ENCODE measurements around the gene STK35. TPM values are rescaled to one million over a fixed set of nuclear protein-coding genes. Genes with fewer than 3 reads are reported as not detected.
"Not testable (repeated sequence)": the region's sequence is repeated elsewhere in the genome, so short reads cannot be mapped to it uniquely, and the experiment has no call there.

STK35 gene
- total RNA-seq, 4 donors from 2014 or later: 10.2 to 28.0 (median 17.5) TPM

DNA sequence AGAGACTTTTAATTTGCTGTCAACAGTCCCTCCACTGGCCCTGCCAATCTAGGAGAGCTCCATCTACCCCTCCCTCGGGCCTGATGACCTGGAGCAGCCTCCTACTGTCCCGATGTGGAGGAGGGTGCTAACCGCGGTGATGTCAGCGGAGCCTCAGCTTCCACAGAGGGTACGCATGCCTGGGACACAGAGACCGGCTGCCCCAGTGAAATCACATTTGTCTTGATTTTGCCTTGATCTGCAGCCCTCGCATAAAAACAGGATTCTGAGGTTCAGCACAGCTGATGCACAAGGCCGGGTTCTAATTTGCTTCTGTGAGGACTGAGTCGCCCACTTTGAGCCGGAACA, 77.6 kb downstream of the STK35 start:
- intact Hi-C loops (cut with DNase I; ENCODE audit: low total_unique reads): loop anchor here (10.0 kb wide), 1 partner anchor 84 kb away; no protein-coding TSS in a partner anchor
- no peak overlapping the region for H3K4me3 ChIP-seq
- H3K27ac ChIP-seq: no peak overlapping the region

DNA sequence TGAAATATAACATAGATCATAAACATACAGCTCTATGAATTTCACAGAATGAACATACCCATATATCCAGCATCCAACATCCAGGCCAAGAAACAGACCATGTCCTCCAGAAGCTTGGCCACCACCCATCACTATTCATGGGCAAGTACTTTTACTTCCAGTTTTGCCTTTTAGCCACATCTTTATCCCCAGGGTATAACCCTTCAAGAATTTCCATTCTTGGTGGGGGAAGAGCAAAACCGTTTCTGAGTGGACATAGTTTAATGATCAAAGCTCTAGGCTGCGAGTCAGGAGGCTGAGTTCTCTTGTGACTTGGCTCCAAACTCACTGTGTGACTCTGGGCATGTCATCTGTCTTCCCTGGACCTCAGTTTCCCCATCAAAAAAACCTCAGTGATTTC, 78.3 kb downstream of the STK35 start:
- Histone ChIP-seq H3K4me3 (no peak overlapping the region), H3K4me1 (no peaks in the 10 kb centered on the region), H3K27me3 (no peaks in the 10 kb centered on the region), H3K9me3 (no peaks in the 10 kb centered on the region), H3K27ac (no peak overlapping the region), H3K36me3 (no peaks in the 10 kb centered on the region)
- DNase-seq: no peak
- intact Hi-C loops (cut with DNase I; ENCODE audit: low total_unique reads): loop anchor here (10.0 kb wide), 1 partner anchor 85 kb away; no protein-coding TSS in a partner anchor
- no peak for TF ChIP-seq POLR2A (IDR thresholded peaks at IDR 0.05)
- TF ChIP-seq CTCF (IDR thresholded peaks at IDR 0.05): no peak

More for the DNA sequence above, 77.6 kb downstream of the STK35 start:
- no peaks in the 10 kb centered on the region for H3K36me3 ChIP-seq
- H3K4me1 ChIP-seq: no peaks in the 10 kb centered on the region
- H3K9me3 ChIP-seq: no peaks in the 10 kb centered on the region
- TF ChIP-seq POLR2A (IDR thresholded peaks at IDR 0.05): no peak
- no peak for TF ChIP-seq CTCF (IDR thresholded peaks at IDR 0.05)
- H3K27me3 ChIP-seq: no peaks in the 10 kb centered on the region
- no peak for DNase-seq

- no peaks in the 10 kb centered on the region for H3K9me3 ChIP-seq
- H3K27me3 ChIP-seq: no peaks in the 10 kb centered on the region
- TF ChIP-seq CTCF (IDR thresholded peaks at IDR 0.05) (no peak), POLR2A (IDR thresholded peaks at IDR 0.05) (no peak)
- H3K27ac ChIP-seq: no peak overlapping the region
- no peaks in the 10 kb centered on the region for H3K4me1 ChIP-seq
- no peak overlapping the region for H3K4me3 ChIP-seq
- H3K36me3 ChIP-seq: no peaks in the 10 kb centered on the region
- intact Hi-C loops (cut with DNase I; ENCODE audit: low total_unique reads): no loop called here
- DNase-seq: no peak
Observed at GRCh38 chr20:2183381-2183780, 81.8 kb downstream of the STK35 start.

- H3K4me3 ChIP-seq; H3K27ac ChIP-seq; H3K4me1 ChIP-seq; H3K9me3 ChIP-seq; intact Hi-C loops (cut with DNase I; ENCODE audit: low total_unique reads); H3K36me3 ChIP-seq; DNase-seq; H3K27me3 ChIP-seq: not testable (repeated sequence)
Observed at GRCh38 chr20:2184933-2185332, 83.3 kb downstream of the STK35 start.

DNA sequence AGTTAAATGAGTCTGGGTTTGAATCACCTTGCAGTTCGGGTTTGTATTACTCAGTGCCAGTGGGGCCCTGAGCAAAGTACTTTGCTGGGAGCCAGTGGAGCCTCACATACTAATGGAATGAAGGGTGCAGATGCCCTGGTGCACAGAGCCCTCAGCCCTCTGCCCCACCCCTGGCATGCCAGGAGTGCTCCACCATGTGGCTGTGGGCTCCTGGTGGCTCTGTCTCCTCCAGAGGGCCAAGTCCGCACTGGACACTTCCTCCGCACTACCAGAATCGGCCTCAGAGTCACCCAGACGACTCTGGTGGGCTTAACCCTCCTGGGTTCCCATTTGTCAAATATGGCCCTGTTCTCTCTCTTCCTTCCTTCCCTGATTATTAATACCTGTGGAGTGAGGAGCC, 94.0 kb downstream of the STK35 start:
- intact Hi-C loops (cut with DNase I; ENCODE audit: low total_unique reads): no loop called here
- Histone ChIP-seq H3K27ac (no peak overlapping the region), H3K4me1 (no peaks in the 10 kb centered on the region), H3K4me3 (no peak overlapping the region), H3K9me3 (no peaks in the 10 kb centered on the region), H3K27me3 (no peaks in the 10 kb centered on the region), H3K36me3 (no peaks in the 10 kb centered on the region)
- no peak for DNase-seq
- TF ChIP-seq CTCF (IDR thresholded peaks at IDR 0.05): no peak
- no peak for TF ChIP-seq POLR2A (IDR thresholded peaks at IDR 0.05)

DNA sequence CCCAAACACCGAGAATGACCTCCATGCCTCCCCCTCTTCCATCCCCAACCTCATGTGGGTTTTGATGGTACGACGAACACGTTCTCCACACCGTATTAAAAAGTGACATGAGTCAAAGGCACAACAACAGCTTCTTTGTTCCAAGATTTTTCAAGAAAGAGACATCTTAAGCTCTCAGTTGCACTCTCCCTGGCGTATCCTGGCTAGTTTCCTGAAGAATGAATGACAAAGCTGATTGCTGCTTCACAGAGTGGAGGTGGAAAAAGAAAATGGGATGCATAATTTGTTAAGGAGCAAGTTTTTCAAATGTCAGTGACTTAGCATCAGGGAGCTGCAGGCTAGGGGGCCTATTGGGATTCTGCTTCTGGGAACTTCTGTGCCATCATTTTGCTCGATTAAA, 95.5 kb downstream of the STK35 start:
- no peaks in the 10 kb centered on the region for H3K27me3 ChIP-seq
- no peak overlapping the region for H3K27ac ChIP-seq
- H3K9me3 ChIP-seq: no peaks in the 10 kb centered on the region
- intact Hi-C loops (cut with DNase I; ENCODE audit: low total_unique reads): no loop called here
- H3K4me1 ChIP-seq: no peaks in the 10 kb centered on the region
- no peak overlapping the region for H3K4me3 ChIP-seq
- DNase-seq: no peak
- TF ChIP-seq CTCF (IDR thresholded peaks at IDR 0.05) (no peak), POLR2A (IDR thresholded peaks at IDR 0.05) (no peak)
- no peaks in the 10 kb centered on the region for H3K36me3 ChIP-seq

Data from uterus (tissue), 4 donors.